TTC549 (cell line): ENCODE results near the gene SFXN1.
"Not testable (repeated sequence)": the region's sequence is repeated elsewhere in the genome, so short reads cannot be mapped to it uniquely, and the experiment has no call there.

Experiments used
- FAIRE-seq: peaks from 2 replicates; lab custom pipeline; 2012; peaks lifted over from hg19 to GRCh38; lab: Jason Lieb, UNC

The SFXN1 gene

DNA sequence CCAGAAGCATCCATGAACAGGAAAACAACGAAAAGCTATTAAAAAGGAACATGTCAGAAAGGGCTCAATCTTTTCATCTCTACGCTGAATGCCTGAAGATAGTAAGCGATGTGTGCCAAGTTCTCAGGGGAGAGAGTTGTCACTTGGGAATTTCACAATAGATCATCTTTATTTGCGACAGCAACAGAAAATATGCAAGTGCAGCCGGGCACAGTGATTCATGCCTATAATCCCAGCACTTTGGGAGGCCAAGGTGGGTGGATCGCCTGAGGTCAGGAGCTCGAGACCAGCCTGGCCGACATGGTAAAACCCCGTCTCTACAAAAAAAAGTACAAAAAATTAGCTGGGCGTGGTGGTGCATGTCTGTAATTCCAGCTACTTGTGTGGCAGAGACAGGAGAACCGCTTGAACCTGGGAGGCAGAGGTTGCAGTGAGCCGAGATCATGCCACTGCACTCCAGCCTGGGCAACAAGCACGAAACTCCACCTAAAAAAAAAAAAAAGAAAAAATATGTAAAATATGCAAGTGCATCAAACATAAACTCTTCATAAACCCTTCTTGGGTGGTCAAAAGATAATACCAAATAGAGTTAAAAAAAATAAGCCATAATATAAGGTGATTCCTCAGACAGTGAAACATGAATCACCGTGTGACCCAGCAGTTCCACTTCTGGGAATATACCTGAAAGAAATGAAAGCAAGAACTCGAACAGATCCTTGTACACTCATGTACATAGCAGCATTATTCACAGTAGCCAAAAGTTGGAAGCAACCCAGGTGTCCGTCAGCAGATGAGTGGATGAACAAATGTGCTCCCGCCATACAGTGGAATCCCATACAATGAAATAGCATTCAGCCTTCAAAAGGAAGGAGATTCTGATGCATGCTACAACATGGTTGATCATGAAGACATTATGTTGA is 16.2 kb downstream of the SFXN1 start:
- FAIRE-seq: no peak

DNA sequence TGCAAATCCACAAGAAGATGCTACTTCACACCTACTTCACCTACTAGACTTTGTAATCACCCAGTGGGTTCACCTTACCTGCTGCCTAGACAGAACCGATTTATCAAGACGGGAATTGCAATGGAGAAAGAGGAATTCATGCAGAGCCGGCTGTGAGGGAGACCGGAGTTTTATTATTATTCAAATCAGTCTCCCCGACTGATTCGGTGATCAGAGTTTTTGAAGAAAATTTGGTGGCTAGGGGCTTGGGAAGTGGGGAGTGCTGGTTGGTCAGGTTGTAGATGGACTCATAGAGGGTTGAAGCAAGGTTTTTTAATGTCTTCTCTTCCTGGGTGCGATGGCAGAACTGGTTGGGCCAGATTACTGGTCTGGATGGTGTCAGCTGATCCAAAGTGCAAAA is 23.4 kb downstream of the SFXN1 start:
- no peak for FAIRE-seq

DNA sequence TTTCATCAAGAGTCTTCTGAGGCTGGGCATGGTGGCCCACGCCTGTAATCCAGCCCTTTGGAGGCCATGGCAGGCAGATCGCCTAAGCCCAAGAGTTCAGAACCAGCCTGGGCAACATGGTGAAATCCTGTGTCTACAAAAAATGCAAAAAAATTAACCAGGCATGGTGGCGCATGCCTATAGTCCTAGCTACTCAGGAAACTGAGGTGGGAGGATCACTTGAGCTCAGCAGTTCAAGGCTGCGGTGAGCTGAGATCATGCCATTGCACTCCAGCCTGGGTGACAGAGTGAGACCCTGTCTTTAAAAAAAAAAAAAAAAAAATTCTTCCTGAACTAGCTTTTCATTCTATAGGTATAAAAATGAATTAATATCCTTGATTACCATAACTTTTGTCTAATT is 29.3 kb downstream of the SFXN1 start:
- not testable (repeated sequence) for FAIRE-seq

DNA sequence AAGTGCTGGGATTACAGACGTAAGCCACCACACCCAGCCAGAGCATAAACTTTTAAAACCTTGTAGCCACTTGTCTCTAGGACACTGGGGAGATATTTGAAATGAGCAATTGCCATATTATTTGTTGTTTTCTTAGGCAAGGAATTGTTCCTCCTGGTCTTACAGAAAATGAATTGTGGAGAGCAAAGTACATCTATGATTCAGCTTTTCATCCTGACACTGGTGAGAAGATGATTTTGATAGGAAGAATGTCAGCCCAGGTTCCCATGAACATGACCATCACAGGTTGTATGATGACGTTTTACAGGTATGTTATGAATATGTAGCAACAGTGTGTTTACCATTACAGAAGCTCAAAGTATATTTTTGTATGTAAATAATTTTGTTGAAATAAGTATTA is 30.5 kb downstream of the SFXN1 start:
- FAIRE-seq: no peak

DNA sequence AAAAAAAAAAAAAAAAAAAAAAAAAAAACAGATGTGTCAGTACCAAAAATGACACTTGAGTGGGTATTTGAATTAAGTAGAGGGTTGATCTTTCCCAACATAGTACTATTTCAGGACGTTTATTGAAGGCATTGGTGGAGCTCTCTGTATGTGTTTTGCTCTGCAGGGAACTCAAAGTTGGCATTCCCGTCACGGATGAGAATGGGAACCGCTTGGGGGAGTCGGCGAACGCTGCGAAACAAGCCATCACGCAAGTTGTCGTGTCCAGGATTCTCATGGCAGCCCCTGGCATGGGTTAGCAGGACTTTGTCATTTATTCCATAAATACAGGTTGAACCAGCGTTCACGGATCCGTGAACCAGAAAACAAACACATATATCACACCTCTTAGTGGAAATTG is 34.9 kb downstream of the SFXN1 start:
- no peak for FAIRE-seq

DNA sequence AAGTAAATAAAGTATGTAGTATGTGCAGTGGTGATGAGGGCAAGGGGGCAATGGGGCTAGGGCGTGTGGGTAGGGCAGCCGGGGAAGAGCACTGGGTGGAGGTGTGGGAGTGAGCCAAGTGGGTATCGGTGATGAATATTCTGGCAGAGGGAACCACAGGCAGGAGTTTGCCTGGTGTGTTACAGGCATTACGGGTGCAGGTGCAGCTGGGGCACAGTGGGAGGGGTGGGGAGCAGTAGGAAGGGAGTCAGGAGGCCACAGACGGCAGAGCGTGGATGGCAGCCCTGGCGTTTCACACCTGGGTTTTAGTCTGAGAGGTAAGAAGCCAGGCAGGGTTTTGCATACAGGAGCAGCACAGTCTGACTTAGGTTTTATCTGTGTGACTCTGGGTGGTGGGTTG is 35.4 kb downstream of the SFXN1 start:
- no peak for FAIRE-seq

DNA sequence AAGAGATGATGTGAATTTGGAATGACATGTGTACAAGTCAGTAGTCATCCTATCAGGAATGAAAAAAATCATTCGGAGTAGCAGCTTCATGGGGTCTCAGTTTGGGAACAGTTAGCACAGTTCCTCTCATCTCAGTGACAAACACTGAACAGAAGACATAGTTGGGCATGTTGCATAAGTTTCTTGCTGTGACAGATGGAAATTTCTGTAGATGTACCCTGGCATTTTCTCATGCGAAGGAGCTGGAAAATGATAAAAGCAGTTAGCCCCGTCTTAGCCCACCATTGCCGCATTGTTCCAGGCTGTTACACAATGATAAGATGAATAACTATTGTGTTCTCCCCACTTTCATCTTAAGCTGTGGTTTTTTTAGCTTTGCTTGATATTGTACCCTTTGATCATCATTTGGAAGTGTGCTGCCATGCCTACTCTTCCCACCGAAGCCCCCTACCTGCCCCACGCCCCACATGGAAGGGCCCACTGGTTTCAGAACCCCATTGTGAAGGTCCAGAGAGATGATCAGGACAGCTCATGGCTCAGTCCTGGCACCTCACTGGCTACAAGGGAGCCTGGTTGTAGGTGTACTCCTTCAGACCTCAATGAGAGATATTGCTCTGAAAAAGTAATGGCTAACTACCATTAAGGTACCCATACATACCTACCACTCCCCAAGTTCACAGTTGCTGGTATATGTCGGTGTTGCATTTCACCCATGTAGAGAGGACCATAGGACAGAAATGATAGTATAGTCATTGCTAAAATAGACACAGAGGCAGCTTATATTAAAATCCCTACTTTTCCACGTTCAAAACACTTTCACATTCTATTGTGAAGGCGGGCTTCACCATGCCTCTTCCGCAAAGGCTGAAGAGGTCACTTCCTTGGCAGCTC is 38.8 kb downstream of the SFXN1 start:
- no peak for FAIRE-seq

DNA sequence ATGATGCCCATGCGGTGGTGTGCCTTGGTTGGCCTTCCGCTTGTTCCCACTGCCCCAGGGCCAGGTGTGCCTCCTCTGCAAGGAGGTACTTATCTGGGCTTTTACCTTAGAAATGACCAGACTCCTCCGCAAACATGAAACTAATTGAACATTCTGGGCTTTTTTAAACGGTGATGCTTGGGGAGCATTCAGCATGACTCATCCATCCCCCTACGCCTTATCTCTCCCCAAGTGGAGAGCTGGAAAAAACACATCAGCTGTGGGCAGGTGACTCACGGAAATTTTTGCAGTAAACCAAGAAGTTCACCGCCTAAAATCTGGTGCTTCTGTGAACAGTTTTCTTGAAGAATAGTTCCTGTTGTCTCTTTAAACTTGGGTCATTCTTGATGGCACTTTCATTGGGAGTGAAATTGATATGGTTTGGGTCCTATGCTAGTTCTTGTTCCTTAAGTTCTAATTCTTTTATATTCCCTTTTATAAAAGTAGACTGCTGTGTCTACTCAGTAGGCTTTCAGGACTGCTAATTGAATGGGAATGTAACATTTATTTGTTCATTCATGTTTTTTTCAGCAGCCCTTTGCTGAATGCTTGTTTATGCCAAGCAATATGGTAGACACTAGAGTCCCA is 39.6 kb downstream of the SFXN1 start:
- FAIRE-seq: no peak

DNA sequence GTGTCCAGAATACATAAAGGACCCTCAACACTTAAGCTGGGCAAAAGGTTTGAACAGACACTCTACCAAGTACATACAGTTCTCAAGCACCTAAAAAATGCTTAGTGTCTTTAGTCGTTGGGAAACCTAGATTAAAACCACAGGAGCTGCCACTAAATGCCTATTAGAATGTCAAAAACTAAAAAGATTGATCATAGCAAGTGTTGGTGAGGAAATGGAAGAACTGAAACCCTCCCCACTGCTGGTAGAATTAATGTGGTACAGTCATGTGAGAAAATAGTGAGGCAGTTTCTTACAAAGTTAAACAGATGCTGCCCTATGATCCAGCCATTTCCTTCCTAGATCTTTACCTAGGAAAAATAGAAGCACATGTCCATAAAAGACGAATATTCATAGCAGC is 40.6 kb downstream of the SFXN1 start:
- FAIRE-seq: no peak

DNA sequence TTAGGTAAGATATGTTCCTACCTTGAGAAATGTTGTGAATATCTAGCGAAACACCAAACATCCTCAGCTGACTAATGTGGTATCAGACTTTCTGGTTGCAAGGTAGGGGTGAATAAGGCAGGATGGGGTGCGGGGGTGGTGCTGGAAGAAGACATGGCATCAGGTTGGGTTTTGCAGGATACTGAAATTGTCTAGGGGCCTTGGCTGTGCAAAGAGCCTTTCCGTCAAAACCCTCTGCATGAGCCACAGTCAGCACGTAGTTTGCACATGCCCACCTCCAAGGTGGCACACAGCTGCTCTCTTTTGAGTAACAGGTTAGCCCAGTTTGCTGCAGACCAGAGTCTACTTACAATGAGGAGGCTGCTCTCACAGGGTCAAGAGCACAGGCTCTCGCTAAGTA is 42.0 kb downstream of the SFXN1 start:
- FAIRE-seq: no peak

DNA sequence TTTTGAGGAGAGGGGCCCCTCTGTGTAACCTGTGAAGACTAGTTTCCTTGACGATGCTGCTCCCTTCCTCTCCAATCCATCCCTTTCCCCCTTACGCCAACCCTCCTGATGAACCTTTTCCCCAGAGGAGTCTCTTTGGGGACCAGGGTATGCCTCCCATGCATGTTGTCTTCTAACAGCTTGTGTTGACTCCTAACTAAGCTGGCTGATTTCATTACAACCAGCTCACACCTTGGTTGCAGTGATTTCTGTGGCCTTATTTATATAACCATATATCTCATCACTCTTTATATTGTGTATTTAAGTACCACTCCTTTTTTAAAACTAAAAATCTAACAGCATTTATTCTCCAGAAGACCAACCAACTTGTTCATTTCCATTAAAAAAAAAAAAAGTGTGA is 42.5 kb downstream of the SFXN1 start:
- no peak for FAIRE-seq

DNA sequence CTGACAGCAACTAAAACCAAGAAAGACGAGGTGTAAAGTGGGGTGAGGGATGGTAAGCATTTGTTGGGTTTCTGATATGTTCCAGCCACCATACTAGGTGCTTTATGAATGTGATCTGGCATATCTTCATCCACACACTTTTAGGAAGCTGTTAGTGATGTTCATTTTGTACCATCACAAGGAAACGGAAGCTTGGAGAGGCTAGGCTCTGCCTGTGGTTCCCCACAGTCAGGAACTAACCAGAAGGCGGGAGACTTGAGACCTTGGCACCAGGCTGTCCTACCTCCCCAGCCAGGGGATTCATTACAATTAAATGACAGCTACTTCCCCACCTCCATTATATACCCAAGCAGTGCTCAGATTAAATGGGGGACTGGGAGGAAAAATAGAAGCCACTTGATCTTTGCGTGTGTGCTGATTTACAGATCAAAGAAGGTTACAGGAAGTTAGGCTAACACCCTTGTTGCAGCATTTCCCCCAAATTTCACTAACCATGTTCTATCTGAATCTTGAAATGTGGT is 43.0 kb downstream of the SFXN1 start:
- no peak for FAIRE-seq

DNA sequence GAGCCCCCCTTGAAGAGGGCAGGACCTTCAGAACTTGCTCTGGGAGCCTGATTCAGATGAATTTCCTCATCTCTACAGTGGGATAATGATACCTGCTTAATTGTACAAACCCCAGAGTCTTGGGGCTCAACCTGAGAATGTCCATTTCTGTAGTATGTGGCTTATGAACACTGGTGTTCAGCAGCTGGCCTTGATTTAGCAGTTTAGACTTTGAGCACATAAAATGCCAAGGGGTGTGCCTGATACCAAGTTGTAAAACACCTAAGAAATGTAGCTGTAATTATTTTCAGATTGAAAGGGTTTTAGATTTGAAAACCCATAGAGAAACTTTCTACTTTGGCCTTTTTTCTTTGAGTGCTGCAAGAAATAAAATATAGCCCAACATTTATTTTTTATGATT is 44.9 kb downstream of the SFXN1 start:
- no peak for FAIRE-seq

DNA sequence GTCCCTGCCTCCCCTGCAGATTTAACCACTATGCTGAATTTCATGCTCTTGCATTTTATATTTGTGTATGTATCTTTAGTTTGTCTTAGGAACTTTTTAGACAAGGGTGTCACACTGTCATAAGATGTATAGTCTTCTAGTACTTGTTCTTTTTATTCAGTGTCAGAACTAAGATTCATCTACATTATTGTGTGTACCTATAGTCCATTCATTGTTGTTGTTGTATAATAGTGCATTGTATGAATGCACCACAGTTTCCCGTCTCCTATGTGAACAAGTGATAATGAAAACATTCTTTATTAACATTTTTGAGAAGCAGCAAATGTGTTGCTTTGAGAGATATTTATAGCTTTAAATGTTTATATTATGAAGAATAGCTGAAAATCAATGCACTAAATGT is 45.9 kb downstream of the SFXN1 start:
- FAIRE-seq: no peak

DNA sequence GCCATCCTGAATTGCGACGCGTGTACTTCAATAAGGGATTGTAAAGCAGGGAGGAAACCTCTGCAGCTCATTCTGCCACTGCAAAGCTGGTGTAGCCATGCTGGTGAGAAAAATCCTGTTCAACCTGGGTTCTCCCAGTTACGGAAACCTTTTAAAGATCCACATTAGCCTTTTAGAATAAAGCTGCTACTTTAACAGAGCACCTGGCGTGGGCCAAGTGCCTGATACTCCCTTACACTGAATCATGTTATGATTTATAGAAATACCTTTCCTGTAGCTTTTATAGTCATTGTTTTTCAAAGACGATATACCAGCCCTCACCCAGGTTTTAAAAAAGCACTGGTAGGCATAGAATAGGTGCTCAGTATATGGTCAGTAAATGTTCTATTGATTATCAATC is 48.3 kb downstream of the SFXN1 start:
- FAIRE-seq: no peak

DNA sequence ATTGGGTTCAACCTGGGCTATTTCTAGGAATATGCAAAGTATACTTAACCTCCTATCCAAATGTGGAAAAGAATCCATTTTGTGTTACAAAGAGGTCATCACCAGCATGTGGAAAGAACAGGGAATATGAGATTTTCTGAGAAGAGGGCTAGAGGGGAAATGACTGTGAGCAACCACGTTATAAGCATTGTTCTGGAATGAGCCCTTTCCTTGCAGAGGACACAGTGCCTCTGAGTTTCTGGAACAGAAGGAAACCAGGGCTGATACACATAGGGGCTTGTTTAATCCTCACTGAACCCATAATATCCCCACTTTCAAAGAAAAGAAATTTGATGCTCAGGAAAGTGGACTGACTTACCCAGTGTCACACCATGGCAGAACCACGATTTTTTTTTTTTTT is 53.0 kb downstream of the SFXN1 start:
- FAIRE-seq: no peak

DNA sequence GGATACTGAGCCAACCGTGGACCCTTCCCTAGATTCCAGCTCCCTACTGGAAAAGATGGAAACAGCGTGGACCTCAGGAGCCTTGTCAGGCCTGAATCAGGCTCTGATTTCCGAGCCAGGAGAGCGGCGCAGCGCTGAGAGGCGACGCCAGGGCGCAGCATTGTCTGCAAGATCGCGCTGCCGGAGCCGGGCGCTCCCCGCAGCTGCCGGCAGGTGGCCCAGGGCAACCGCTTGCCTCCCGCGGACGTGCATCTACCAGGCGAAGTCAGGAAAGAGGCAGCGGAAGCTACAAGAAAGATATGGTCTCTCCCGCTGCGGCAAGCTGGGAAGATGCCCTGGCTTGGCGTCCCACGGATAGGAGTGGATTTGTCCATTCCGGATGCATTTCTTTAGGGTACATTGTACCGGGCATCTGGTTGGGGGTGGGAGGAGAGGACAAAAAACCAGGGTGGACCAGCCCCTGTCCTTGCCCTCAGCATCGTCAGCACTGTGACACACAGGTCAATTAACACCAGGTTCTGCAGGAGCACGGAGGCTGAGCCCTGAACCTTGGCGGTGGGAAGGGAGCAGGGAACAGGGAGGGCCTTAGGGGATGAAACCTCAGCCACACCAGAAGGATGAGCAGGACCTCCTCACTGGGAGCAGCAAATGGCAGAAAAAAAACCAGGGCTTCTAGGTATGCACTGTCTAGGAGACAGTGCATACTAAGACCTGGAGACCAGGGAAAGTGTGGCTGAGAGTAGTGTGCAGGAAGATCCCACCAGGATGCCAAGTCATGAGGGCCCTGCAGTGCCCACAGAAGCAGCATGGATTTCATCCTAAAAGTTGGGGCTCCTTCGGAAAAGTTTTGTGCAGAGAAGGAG is 55.9 kb downstream of the SFXN1 start:
- no peak for FAIRE-seq

DNA sequence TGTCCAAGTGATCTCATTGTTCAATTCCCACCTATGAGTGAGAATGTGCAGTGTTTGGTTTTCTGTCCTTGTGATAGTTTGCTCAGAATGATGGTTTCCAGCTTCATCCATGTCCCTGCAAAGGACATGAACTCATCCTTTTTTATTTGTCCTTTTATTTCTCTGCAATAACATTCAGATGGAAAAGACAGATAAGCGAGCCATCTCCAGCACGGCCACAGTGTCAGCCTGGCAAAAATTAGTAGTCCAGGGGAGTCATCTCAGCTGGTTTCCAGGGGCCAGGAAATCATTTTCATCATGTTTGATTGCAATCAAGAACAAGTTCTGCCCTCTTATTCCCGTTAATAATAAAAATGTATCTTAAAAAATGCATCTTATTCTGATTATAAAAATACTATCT is 57.0 kb downstream of the SFXN1 start:
- FAIRE-seq: not testable (repeated sequence)

DNA sequence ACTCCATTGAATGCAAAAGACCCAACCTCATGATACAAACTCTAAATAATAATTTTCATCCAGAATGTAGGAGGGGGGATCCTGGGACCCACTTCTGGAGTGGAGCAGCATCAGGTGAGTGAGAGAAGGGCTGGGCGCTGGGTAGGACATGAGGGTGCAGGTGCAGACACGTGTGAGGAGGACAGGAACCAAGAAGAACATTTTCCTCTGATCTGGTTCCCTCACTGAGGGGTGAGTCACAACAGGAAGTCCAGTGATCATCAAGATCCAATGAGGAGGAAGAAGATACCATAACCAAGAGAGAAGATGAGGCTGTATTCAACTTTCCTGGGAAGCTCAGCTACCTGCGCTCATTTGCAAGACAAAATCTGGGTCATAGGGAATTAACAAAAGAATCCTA is 57.4 kb downstream of the SFXN1 start:
- FAIRE-seq: no peak

DNA sequence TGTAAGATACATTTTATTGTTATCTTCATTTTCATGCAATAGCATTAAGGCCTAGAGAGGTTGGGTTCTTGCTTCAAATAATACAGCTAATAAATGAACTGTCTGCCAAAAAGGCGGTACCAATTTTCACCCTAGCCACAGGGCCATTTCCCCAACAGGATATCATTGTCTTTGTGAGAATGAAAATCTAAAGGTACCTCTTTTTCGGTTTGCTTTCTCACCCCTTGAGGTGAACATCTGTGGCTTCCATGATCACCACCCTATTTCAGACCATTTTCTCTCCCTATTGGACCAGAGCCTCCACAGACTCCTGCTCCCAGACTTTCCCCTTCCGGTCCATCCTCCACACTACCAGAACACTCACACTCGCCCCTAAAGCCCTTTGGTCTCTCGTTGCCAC is 60.2 kb downstream of the SFXN1 start:
- no peak for FAIRE-seq

DNA sequence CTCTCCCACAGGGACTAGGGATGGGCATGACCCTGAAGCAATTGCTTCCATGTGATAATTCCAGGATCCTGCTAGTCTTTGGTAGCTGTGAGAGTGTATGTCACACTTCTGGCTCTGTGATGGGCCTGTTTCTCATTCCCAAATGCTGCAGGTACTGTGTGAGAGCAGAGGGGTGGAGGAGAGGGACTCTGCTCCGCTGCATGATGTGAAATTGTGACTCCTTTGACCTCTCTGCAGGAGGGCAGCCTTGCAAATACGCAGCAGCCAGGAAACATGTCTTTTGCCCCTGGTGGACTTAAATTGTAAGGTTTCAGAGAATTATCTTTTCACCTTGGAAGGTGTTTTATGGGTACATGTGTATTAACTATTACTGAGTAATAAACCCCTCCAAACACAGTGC is 61.6 kb downstream of the SFXN1 start:
- FAIRE-seq: no peak

DNA sequence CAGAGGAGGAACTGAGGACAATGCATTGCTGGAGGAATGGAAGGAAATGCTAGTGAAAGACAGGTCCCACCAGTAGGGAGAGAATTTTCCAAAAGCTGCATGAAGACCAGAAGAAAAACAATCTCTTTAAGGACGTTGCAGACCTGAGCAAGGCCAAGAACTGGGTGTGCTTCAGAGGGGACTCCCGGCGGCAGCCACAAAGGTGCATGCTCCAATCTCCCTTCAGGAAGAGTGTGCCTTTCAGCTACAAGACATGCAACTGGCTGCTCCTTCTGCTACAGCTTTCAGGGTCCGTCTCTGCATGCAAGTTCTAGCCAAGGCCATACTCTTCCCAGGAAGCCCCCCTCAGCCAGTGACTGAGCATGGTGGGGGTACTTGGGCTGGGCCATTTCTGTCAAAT is 62.9 kb downstream of the SFXN1 start:
- no peak for FAIRE-seq
